Chondrocyte (in vitro differentiated cells): ENCODE measurements around the gene FAM193A. TPM values are rescaled to one million over a fixed set of nuclear protein-coding genes. Genes with fewer than 3 reads are reported as not detected.

Experiments
- DNase-seq: peaks from one replicate; pipeline ENCODE4 v3.0.0; 2021; ENCODE audit warnings: mixed read lengths, low spot score
- H3K27ac Mint-ChIP-seq: one replicate; pipeline ENCODE4 v1.8.0; 2021; ENCODE audit warnings: mild to moderate bottlenecking, moderate library complexity, mixed read lengths; ENCODE audit not compliant: unreplicated experiment
- H3K27me3 Mint-ChIP-seq: 2 replicates; pipeline ENCODE4 v1.8.0; 2021; ENCODE audit warnings: low read depth, mixed read lengths
- H3K36me3 Mint-ChIP-seq: 2 replicates; pipeline ENCODE4 v1.8.0; 2021; ENCODE audit warnings: low read depth, mixed read lengths
- H3K4me1 Mint-ChIP-seq: 2 replicates; pipeline ENCODE4 v1.8.0; 2021; ENCODE audit warnings: low read depth, mild to moderate bottlenecking, mixed read lengths
- H3K4me3 Mint-ChIP-seq: one replicate; pipeline ENCODE4 v1.8.0; 2021; ENCODE audit warnings: mild to moderate bottlenecking, moderate library complexity, mixed read lengths; ENCODE audit not compliant: unreplicated experiment
- H3K9me3 Mint-ChIP-seq: 2 replicates; pipeline ENCODE4 v1.8.0; 2021; ENCODE audit warnings: low read depth, mixed read lengths
- CTCF ChIP-seq: fragments of 200-600 bp; sonication (generic); IDR thresholded peaks from 2 replicates; pipeline ENCODE4 v1.5.0; 2021; ENCODE audit warnings: antibody characterized with exemption, mild to moderate bottlenecking, moderate library complexity
- total RNA-seq: library from RNA; stranded (reverse); gene quantifications from 3 replicates; pipeline ENCODE4 v1.2.1, GENCODE V29; 2021

FAM193A gene
- total RNA-seq, 1 donor from 2014 or later = 24.9 TPM

- no peaks in the 10 kb centered on the region for H3K27me3 Mint-ChIP-seq
- H3K27ac Mint-ChIP-seq = no peak overlapping the region
- no peak for DNase-seq
- no peak for TF ChIP-seq CTCF
- H3K4me1 Mint-ChIP-seq = no peaks in the 10 kb centered on the region
- no peaks in the 10 kb centered on the region for H3K9me3 Mint-ChIP-seq
- no peak overlapping the region for H3K4me3 Mint-ChIP-seq
- peaks cover 30% of the 10 kb centered on the region for H3K36me3 Mint-ChIP-seq
Observed at GRCh38 chr4:2688281-2688680, 151.8 kb downstream of the FAM193A start.

- Mint-ChIP-seq H3K4me1 (no peaks in the 10 kb centered on the region), H3K27ac (no peak overlapping the region), H3K27me3 (no peaks in the 10 kb centered on the region), H3K9me3 (no peaks in the 10 kb centered on the region), H3K4me3 (no peak overlapping the region), H3K36me3 (peaks cover 32% of the 10 kb centered on the region)
- no peak for DNase-seq
- no peak for TF ChIP-seq CTCF
Observed at GRCh38 chr4:2688697-2689096, 152.2 kb downstream of the FAM193A start.

- no peak overlapping the region for H3K4me3 Mint-ChIP-seq
- DNase-seq = no peak
- TF ChIP-seq CTCF = no peak
- H3K9me3 Mint-ChIP-seq = no peaks in the 10 kb centered on the region
- peaks cover 31% of the 10 kb centered on the region for H3K36me3 Mint-ChIP-seq
- no peaks in the 10 kb centered on the region for H3K27me3 Mint-ChIP-seq
- H3K4me1 Mint-ChIP-seq = no peaks in the 10 kb centered on the region
- H3K27ac Mint-ChIP-seq = no peak overlapping the region
Observed at GRCh38 chr4:2689114-2689513, 152.7 kb downstream of the FAM193A start.

- no peaks in the 10 kb centered on the region for H3K9me3 Mint-ChIP-seq
- peaks cover 38% of the 10 kb centered on the region for H3K36me3 Mint-ChIP-seq
- no peak for TF ChIP-seq CTCF
- peaks cover 7% of the 10 kb centered on the region for H3K4me1 Mint-ChIP-seq
- H3K27ac Mint-ChIP-seq = peak overlapping the region; percentile 53
- no peak for DNase-seq
- no peaks in the 10 kb centered on the region for H3K27me3 Mint-ChIP-seq
- no peak overlapping the region for H3K4me3 Mint-ChIP-seq
Observed at GRCh38 chr4:2689825-2690700, 153.6 kb downstream of the FAM193A start.

- Mint-ChIP-seq H3K36me3 (peaks cover 41% of the 10 kb centered on the region), H3K27me3 (no peaks in the 10 kb centered on the region), H3K27ac (no peak overlapping the region), H3K4me3 (no peak overlapping the region), H3K4me1 (peaks cover 14% of the 10 kb centered on the region), H3K9me3 (no peaks in the 10 kb centered on the region)
- no peak for DNase-seq
- TF ChIP-seq CTCF = no peak
Observed at GRCh38 chr4:2691313-2691712, 154.9 kb downstream of the FAM193A start.
